ENCODE data around the gene EPN3. TPM values are rescaled to one million over a fixed set of nuclear protein-coding genes. Genes with fewer than 3 reads are reported as not detected.

EPN3 gene
- polyA plus RNA-seq, 1 of the 3 experiments (the other 2 are of a cell fraction): 0.05 TPM

- no peak for TF ChIP-seq REST (IDR thresholded peaks at IDR 0.05; ENCODE audit: low read depth, low read length)
Observed at GRCh38 chr17:50483266-50483665, 49.3 kb upstream of the EPN3 start (continued).

- CTCF ChIA-PET: interaction anchor here (0.8 to 9.8 kb wide), 15 partner anchors 9 to 257 kb away, joined by 3 to 183 read pairs (median 6); partner anchors contain the start of genes EPN3 and LRRC59
- POLR2A ChIA-PET: interaction anchor here (0.6 kb wide), 1 partner anchor 220 kb away, joined by 3 read pairs; no protein-coding TSS in a partner anchor
- Histone ChIP-seq H3K4me1 (ENCODE audit: control insufficient read depth in 1 of 2, insufficient read depth in 2 of 2, low read depth in 1 of 2, low read length in 1 of 2) (peaks cover 9 to 17% of the 10 kb centered on the region in 2 experiments; a peak in 3 of 4 replicates), H3K27ac (ENCODE audit: low read depth in 2 of 2, low read length in 1 of 2) (no peak overlapping the region), H3K9ac (no peak overlapping the region), H3F3A (replicated peaks; ENCODE audit: insufficient read depth) (peaks cover 4% of the 10 kb centered on the region), H2AFZ (ENCODE audit: low read depth) (no peak overlapping the region), H3K79me2 (ENCODE audit: insufficient read depth) (peaks cover 12% of the 10 kb centered on the region), H3K27me3 (ENCODE audit: insufficient read depth) (no peaks in the 10 kb centered on the region), H3K4me2 (no peak overlapping the region), H3K36me3 (replicated peaks in 1 of 2; ENCODE audit: control insufficient read depth in 1 of 2, insufficient read depth in 2 of 2, low read length in 1 of 2) (peaks cover 23 to 53% of the 10 kb centered on the region in 2 experiments), H3K4me3 (ENCODE audit: low read depth in 2 of 2, low read length in 1 of 2) (no peak overlapping the region), H3K9me3 (no peaks in the 10 kb centered on the region), H3K9me2 (no peaks in the 10 kb centered on the region), H4K20me1 (ENCODE audit: insufficient read depth) (no peaks in the 10 kb centered on the region)
- no peak for TF ChIP-seq TEAD4 (IDR thresholded peaks at IDR 0.05; ENCODE audit: borderline replicate concordance, insufficient read depth)
- 96% methylated on average over 11 of the region's 11 CpGs for WGBS (ENCODE audit: low lambda C conversion rate)
- DNase-seq: no peak
Observed at GRCh38 chr17:50484386-50485155, 48.0 kb upstream of the EPN3 start.

- peaks cover 0 to 12% of the 10 kb centered on the region in 2 experiments; a peak in 3 of 4 replicates for H3K4me1 ChIP-seq (ENCODE audit: control insufficient read depth in 1 of 2, insufficient read depth in 2 of 2, low read depth in 1 of 2, low read length in 1 of 2)
- H3K79me2 ChIP-seq (ENCODE audit: insufficient read depth): no peaks in the 10 kb centered on the region
- H3K4me2 ChIP-seq: no peak overlapping the region
- 68% methylated on average over 15 of the region's 17 CpGs for WGBS (ENCODE audit: low lambda C conversion rate)
- no peaks in the 10 kb centered on the region for H4K20me1 ChIP-seq (ENCODE audit: insufficient read depth)
- no peaks in the 10 kb centered on the region for H3K9me3 ChIP-seq
- H3K9ac ChIP-seq: no peak overlapping the region
- no peaks in the 10 kb centered on the region for H3K27me3 ChIP-seq (ENCODE audit: insufficient read depth)
- no peak overlapping the region for H2AFZ ChIP-seq (ENCODE audit: low read depth)
- no peak for DNase-seq
- H3K4me3 ChIP-seq (ENCODE audit: low read depth in 2 of 2, low read length in 1 of 2): no peak overlapping the region
- H3K27ac ChIP-seq (ENCODE audit: low read depth in 2 of 2, low read length in 1 of 2): no peak overlapping the region
- peaks cover 4% of the 10 kb centered on the region for H3F3A ChIP-seq (replicated peaks; ENCODE audit: insufficient read depth)
- ChIA-PET POLR2A (no interaction called here), CTCF (interaction anchor here (3.2 to 9.8 kb wide), 3 partner anchors 8 to 141 kb away, joined by 24 to 183 read pairs (median 67); no protein-coding TSS in a partner anchor)
- H3K9me2 ChIP-seq: no peaks in the 10 kb centered on the region
- peaks cover 23 to 34% of the 10 kb centered on the region in 2 experiments for H3K36me3 ChIP-seq (replicated peaks in 1 of 2; ENCODE audit: control insufficient read depth in 1 of 2, insufficient read depth in 2 of 2, low read length in 1 of 2)
- TF ChIP-seq JUND (IDR thresholded peaks at IDR 0.05) (0 out of 2 replicates have a peak, but pooled peaks have one; percentile 7), ZBTB33 (IDR thresholded peaks at IDR 0.05; ENCODE audit: borderline replicate concordance, low read depth) (no peak), FOSL2 (IDR thresholded peaks at IDR 0.05; ENCODE audit: borderline replicate concordance, low read depth) (peak; percentile 41; the same call in 1 of the 2 replicates), FOXJ3 (CRISPR knock-in tag; IDR thresholded peaks at IDR 0.05) (no peak), NFIC (IDR thresholded peaks at IDR 0.05; ENCODE audit: borderline replicate concordance) (no peak; the same call in 1 of the 2 replicates), RFX5 (IDR thresholded peaks at IDR 0.05; ENCODE audit: low read length) (no peak), GABPA (IDR thresholded peaks at IDR 0.05; ENCODE audit: low read depth) (no peak), TAF1 (IDR thresholded peaks at IDR 0.05; ENCODE audit: borderline replicate concordance, low read depth, low read length) (no peak), MXI1 (IDR thresholded peaks at IDR 0.05; ENCODE audit: low read depth, low read length) (no peak), CTCF (IDR thresholded peaks at IDR 0.05) (no peak), EP300 (IDR thresholded peaks at IDR 0.05; ENCODE audit: borderline replicate concordance in 1 of 2, low read depth in 1 of 2, low read length in 1 of 2) (no peak), RXRA (IDR thresholded peaks at IDR 0.05; ENCODE audit: borderline replicate concordance, low read depth) (no peak)
Observed at GRCh38 chr17:50487213-50488096, 45.1 kb upstream of the EPN3 start.
